Nephron progenitor cell (in vitro differentiated cells): ENCODE measurements around the gene ANKRD33.

Experiments used
- DNase-seq: peaks from one replicate; pipeline ENCODE4 v3.0.0; 2021
- H3K27ac Mint-ChIP-seq: 2 replicates; pipeline ENCODE4 v1.8.0; 2021; ENCODE audit warnings: mild to moderate bottlenecking, moderate library complexity, mixed read lengths
- H3K27me3 Mint-ChIP-seq: 2 replicates; pipeline ENCODE4 v1.8.0; 2021; ENCODE audit warnings: mild to moderate bottlenecking, low read depth, mixed read lengths; ENCODE audit not compliant: poor library complexity
- H3K36me3 Mint-ChIP-seq: 2 replicates; pipeline ENCODE4 v1.8.0; 2021; ENCODE audit warnings: low read depth, mixed read lengths
- H3K4me1 Mint-ChIP-seq: 2 replicates; pipeline ENCODE4 v1.8.0; 2021; ENCODE audit warnings: mixed read lengths
- H3K4me3 Mint-ChIP-seq: 2 replicates; pipeline ENCODE4 v1.8.0; 2021; ENCODE audit warnings: mild to moderate bottlenecking, moderate library complexity, mixed read lengths
- H3K9me3 Mint-ChIP-seq: 2 replicates; pipeline ENCODE4 v1.8.0; 2021; ENCODE audit warnings: mild to moderate bottlenecking, moderate library complexity, mixed read lengths
- CTCF ChIP-seq: fragments of 200-600 bp; sonication (generic); IDR thresholded peaks from 2 replicates; pipeline ENCODE4 v1.5.0; 2021; ENCODE audit warnings: antibody characterized with exemption

The ANKRD33 gene, protein sequence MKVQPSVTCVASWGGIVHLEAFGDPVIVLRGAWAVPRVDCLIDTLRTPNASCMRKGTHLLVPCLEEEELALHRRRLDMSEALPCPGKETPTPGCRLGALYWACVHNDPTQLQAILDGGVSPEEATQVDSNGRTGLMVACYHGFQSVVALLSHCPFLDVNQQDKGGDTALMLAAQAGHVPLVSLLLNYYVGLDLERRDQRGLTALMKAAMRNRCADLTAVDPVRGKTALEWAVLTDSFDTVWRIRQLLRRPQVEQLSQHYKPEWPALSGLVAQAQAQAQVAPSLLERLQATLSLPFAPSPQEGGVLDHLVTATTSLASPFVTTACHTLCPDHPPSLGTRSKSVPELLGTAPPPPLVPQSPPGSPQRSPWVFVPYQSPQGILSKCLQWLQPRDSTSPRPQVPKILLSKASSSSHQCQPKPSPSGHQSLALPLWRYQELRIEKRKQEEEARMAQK

DNA sequence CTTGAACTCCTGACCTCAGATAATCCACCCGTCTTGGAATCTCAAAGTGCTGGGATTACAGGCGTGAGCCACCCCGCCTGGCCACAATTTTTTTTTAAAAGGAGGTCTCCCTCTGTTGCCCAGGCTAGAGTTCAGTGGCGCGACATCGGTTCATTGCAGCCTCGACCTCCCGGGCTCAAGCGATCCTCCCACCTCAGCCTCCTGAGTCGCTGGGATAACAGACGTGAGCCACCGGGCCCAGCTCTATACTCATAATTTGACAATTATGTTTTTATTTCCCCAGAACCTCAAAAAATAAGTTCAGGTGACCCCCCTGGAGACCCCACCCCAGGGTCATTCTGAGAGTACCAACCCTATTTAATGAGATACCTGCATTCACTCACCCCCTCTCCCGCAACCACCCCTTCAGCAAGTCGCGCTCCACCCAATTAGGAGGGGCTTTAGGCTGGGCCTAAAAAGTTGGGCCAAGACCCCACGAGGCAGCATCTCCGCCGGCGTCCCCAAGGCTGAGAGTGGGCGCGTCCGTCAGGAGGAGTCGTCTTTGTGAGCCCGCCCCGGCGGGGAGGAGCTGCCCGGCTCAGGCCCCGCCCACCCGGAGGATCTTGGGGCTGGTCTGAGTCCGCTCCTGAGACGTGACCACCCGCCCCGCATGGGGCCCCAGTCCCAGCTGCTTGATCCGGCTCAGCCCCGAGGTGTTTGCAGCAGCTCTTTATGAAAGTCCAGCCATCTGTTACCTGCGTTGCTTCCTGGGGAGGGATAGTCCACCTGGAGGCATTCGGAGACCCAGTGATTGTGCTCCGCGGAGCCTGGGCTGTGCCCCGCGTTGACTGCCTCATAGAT is at the start of gene ANKRD33:
Gene ANKRD33, plus strand, starts transcription at position 628 of the 840 bp plus-strand sequence. Its CDS starts 84 bp downstream, at position 712.
- H3K4me3 Mint-ChIP-seq: peak within 1 kb of the TSS; percentile 54
- no peaks in the 10 kb centered on the region for H3K9me3 Mint-ChIP-seq
- H3K4me1 Mint-ChIP-seq: peaks cover 25% of the 10 kb centered on the region
- DNase-seq: peak; percentile 82
- no peak for TF ChIP-seq CTCF
- no peak within 1 kb of the TSS for H3K27ac Mint-ChIP-seq
- H3K27me3 Mint-ChIP-seq: peaks cover 18% of the 10 kb centered on the region
- H3K36me3 Mint-ChIP-seq: no peaks in the 10 kb centered on the region

DNA sequence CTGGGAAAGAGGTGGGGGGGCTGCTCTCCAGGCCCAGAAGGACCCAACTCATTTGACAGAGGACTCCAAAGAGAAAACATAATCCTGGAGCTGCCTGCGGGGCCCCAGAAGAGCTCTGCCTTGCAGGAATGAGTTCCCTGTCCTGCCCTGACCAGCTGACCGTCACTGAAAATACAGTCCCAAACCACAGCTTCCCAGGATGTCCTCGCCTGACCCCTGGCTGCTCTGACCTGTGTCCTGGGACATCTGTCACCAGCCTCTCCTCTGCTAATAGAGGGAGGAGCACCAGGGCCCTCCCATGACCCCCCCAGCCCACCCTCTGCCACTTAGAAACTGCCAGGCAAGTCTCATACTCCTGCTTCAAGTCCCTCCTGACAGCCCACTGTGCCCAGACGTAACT is 49.1 kb upstream of the ANKRD33 start:
- peak overlapping the region; percentile 17 for H3K27ac Mint-ChIP-seq
- peaks cover 4% of the 10 kb centered on the region for H3K36me3 Mint-ChIP-seq
- no peaks in the 10 kb centered on the region for H3K9me3 Mint-ChIP-seq
- TF ChIP-seq CTCF: no peak
- no peak for DNase-seq
- no peaks in the 10 kb centered on the region for H3K27me3 Mint-ChIP-seq
- H3K4me1 Mint-ChIP-seq: peaks cover 91% of the 10 kb centered on the region
- H3K4me3 Mint-ChIP-seq: peak overlapping the region; percentile 30

DNA sequence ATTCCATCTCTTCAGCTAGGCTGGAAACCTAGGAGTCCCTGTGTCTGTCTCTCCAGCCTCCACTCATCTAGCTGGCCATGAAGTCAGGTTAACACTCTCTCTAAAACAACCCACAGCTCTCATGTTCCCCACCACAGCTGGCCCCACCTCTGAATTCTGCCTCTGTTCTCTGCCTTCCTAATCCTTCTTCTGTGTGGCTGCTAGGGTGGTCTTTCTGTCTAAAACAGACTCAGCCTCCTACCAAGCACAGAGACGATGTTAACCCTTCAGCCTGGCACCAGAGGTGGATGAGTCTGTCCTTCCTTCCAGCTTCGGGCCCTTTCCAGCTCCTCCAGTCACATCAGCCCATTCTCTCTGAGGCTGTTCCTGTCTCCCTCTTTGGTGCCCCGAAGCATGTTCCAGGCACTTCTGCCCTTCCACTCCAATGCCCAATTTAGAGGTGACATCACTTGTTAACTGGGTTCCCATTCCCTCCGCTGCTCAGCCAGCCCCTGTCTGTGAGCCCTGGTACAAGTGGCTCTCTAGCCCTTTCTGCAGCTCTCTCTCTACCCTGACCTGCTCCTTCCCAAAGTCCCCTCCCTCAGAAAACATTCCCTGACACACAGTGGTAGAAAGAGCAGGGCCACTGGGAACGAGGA is 48.5 kb upstream of the ANKRD33 start:
- TF ChIP-seq CTCF: no peak
- Mint-ChIP-seq H3K4me3 (peak overlapping the region; percentile 30), H3K4me1 (peaks cover 91% of the 10 kb centered on the region), H3K36me3 (no peaks in the 10 kb centered on the region), H3K9me3 (no peaks in the 10 kb centered on the region), H3K27me3 (no peaks in the 10 kb centered on the region), H3K27ac (peak overlapping the region; percentile 17)
- no peak for DNase-seq

- no peak overlapping the region for H3K4me3 Mint-ChIP-seq
- H3K9me3 Mint-ChIP-seq: no peaks in the 10 kb centered on the region
- peaks cover 92% of the 10 kb centered on the region for H3K4me1 Mint-ChIP-seq
- DNase-seq: no peak
- no peaks in the 10 kb centered on the region for H3K36me3 Mint-ChIP-seq
- TF ChIP-seq CTCF: no peak
- no peaks in the 10 kb centered on the region for H3K27me3 Mint-ChIP-seq
- H3K27ac Mint-ChIP-seq: no peak overlapping the region
Measured at GRCh38 chr12:51840966-51841365, 46.9 kb upstream of the ANKRD33 start.

- TF ChIP-seq CTCF: no peak
- Mint-ChIP-seq H3K27ac (no peak overlapping the region), H3K36me3 (no peaks in the 10 kb centered on the region), H3K4me3 (peak overlapping the region; percentile 55), H3K27me3 (no peaks in the 10 kb centered on the region), H3K4me1 (peaks cover 93% of the 10 kb centered on the region), H3K9me3 (no peaks in the 10 kb centered on the region)
- DNase-seq: no peak
Measured at GRCh38 chr12:51841727-51842126, 46.2 kb upstream of the ANKRD33 start.
